Keratinocyte (primary cell): ENCODE results near the gene RAB4A. TPM values are rescaled to one million over a fixed set of nuclear protein-coding genes. Genes with fewer than 3 reads are reported as not detected.

Experiments
- DNase-seq: peaks from one replicate; pipeline ENCODE4 v3.0.0-alpha.2; 2011; ENCODE audit warnings: low read depth, missing footprints, low spot score
- FAIRE-seq: peaks from 2 replicates; lab custom pipeline; 2011; peaks lifted over from hg19 to GRCh38; lab: Jason Lieb, UNC
- H2AFZ ChIP-seq: 2 replicates; pipeline ENCODE4 v1.6.0; 2012; ENCODE audit warnings: low read length, control low read depth, inconsistent platforms; ENCODE audit not compliant: control insufficient read depth
- H3K27ac ChIP-seq: 2 replicates; pipeline ENCODE4 v1.5.1; 2011; ENCODE audit warnings: low read length; ENCODE audit not compliant: control insufficient read depth, insufficient read depth
- H3K27me3 ChIP-seq: 3 replicates; pipeline ENCODE4 v1.6.0; 2011; ENCODE audit warnings: low read length; ENCODE audit not compliant: control insufficient read depth, insufficient read depth; ENCODE audit errors: extremely low read depth
- H3K36me3 ChIP-seq, 2 experiments: 2 replicates in 1 of 2; 3 replicates in 1 of 2; pipeline ENCODE4 v1.5.1; 2011; ENCODE audit warnings: low read length in 2 of 2, mild to moderate bottlenecking in 1 of 2; ENCODE audit not compliant: control insufficient read depth in 2 of 2, insufficient read depth in 2 of 2; ENCODE audit errors: extremely low read depth in 1 of 2
- H3K4me1 ChIP-seq: 3 replicates; pipeline ENCODE4 v1.5.1; 2011; ENCODE audit warnings: low read length; ENCODE audit not compliant: control insufficient read depth, insufficient read depth; ENCODE audit errors: extremely low read depth
- H3K4me2 ChIP-seq: 3 replicates; pipeline ENCODE4 v1.6.0; 2011; ENCODE audit warnings: low read depth, low read length; ENCODE audit not compliant: control insufficient read depth, insufficient read depth; ENCODE audit errors: extremely low read depth
- H3K4me3 ChIP-seq, 3 experiments: fragments of 200-600 bp in 1 of 3; sonication (generic) in 1 of 3; 2 replicates in 2 of 3; 3 replicates in 1 of 3; pipeline ENCODE4 v1.5.1; 2011 to 2016; ENCODE audit warnings: low read length in 3 of 3, mild to moderate bottlenecking in 3 of 3, control low read depth in 2 of 3, inconsistent platforms in 1 of 3, low read depth in 1 of 3, mixed read lengths in 1 of 3, mixed run types in 1 of 3, moderate library complexity in 1 of 3; ENCODE audit not compliant: control insufficient read depth in 2 of 3, insufficient read depth in 2 of 3; ENCODE audit errors: extremely low read depth in 1 of 3
- H3K79me2 ChIP-seq: 2 replicates; pipeline ENCODE4 v1.6.0; 2012; ENCODE audit warnings: low read length; ENCODE audit not compliant: control insufficient read depth, insufficient read depth
- H3K9ac ChIP-seq: 3 replicates; pipeline ENCODE4 v1.6.0; 2011; ENCODE audit warnings: low read length; ENCODE audit not compliant: control insufficient read depth, insufficient read depth; ENCODE audit errors: extremely low read depth
- H3K9me1 ChIP-seq: 3 replicates; pipeline ENCODE4 v1.6.0; 2011; ENCODE audit warnings: low read length; ENCODE audit not compliant: control insufficient read depth, insufficient read depth; ENCODE audit errors: extremely low read depth
- H3K9me3 ChIP-seq: 2 replicates; pipeline ENCODE4 v1.5.1; 2012; ENCODE audit warnings: low read depth, low read length; ENCODE audit not compliant: control insufficient read depth
- H4K20me1 ChIP-seq: 3 replicates; pipeline ENCODE4 v1.6.0; 2011; ENCODE audit warnings: low read length; ENCODE audit not compliant: control insufficient read depth, insufficient read depth; ENCODE audit errors: extremely low read depth
- EZH2 ChIP-seq: IDR thresholded peaks from one replicate; pipeline ENCODE4 v1.6.1; 2012; ENCODE audit warnings: inconsistent platforms, mild to moderate bottlenecking, low read length, moderate library complexity
- dilution Hi-C: fragments of 300-500 bp; cut with MboI; formaldehyde crosslinking; loops from one replicate; pipeline ENCODE4 v1.7.0; 2020; ENCODE audit warnings: low sequenced_read_pairs; ENCODE audit not compliant: extremely low pct_ligation_motif_present
- polyA plus RNA-seq, 5 experiments: library from polyadenylated mRNA; depleted of rRNA in 3 of 5; stranded (reverse) in 3 of 5; stranded (forward) in 1 of 5; unstranded in 1 of 5; fragments of >200 nt; gene quantifications; 1 replicate in 1 of 5; 2 replicates in 3 of 5; 3 replicates in 1 of 5; pipeline versions ENCODE4 v1.2.1 to v1.2.3, GENCODE V29; 2011 to 2012; ENCODE audit warnings: missing spikeins in 2 of 5, low read depth in 1 of 5, low replicate concordance in 1 of 5
- TF ChIP-seq, protein P1 (sequence below), 3 experiments: IDR thresholded peaks in 1 of 3; conservative IDR thresholded peaks in 1 of 3; optimal IDR thresholded peaks in 1 of 3; 2 replicates in 2 of 3; 3 replicates in 1 of 3; pipeline versions ENCODE3 to v1.5.1; 2011; ENCODE audit warnings: low read length in 3 of 3, mild to moderate bottlenecking in 3 of 3, moderate library complexity in 2 of 3, control low read depth in 1 of 3, inconsistent platforms in 1 of 3; ENCODE audit not compliant: insufficient read depth in 2 of 3; ENCODE audit errors: extremely low read depth in 1 of 3

Gene RAB4A
- polyA plus RNA-seq, 1 donor (not counting 4 experiments of a cell fraction or from before 2014, with no cell fraction given), result 54.7 TPM

GRCh38 chr1:229309074-229309473 lies 38.2 kb downstream of the RAB4A start:
- Histone ChIP-seq H3K9me1 (peaks cover 2% of the 10 kb centered on the region), H3K9me3 (no peaks in the 10 kb centered on the region), H3K4me2 (no peak overlapping the region), H3K27ac (no peak overlapping the region), H3K79me2 (no peaks in the 10 kb centered on the region), H3K4me1 (no peaks in the 10 kb centered on the region), H3K36me3 (peaks cover 8 to 17% of the 10 kb centered on the region in 2 experiments), H3K27me3 (no peaks in the 10 kb centered on the region), H2AFZ (no peak overlapping the region), H3K4me3 (no peak overlapping the region), H4K20me1 (no peaks in the 10 kb centered on the region), H3K9ac (no peak overlapping the region)
- no peak for TF ChIP-seq EZH2
- TF ChIP-seq, protein P1, sequence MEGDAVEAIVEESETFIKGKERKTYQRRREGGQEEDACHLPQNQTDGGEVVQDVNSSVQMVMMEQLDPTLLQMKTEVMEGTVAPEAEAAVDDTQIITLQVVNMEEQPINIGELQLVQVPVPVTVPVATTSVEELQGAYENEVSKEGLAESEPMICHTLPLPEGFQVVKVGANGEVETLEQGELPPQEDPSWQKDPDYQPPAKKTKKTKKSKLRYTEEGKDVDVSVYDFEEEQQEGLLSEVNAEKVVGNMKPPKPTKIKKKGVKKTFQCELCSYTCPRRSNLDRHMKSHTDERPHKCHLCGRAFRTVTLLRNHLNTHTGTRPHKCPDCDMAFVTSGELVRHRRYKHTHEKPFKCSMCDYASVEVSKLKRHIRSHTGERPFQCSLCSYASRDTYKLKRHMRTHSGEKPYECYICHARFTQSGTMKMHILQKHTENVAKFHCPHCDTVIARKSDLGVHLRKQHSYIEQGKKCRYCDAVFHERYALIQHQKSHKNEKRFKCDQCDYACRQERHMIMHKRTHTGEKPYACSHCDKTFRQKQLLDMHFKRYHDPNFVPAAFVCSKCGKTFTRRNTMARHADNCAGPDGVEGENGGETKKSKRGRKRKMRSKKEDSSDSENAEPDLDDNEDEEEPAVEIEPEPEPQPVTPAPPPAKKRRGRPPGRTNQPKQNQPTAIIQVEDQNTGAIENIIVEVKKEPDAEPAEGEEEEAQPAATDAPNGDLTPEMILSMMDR (optimal IDR thresholded peaks at IDR 0.05 in 1 of 3, IDR thresholded peaks at IDR 0.05 in 1 of 3, conservative IDR thresholded peaks at IDR 0.05 in 1 of 3; ENCODE audit: extremely low read depth in 1 of 3, insufficient read depth in 2 of 3, low read length in 3 of 3), result no peak
- dilution Hi-C loops, result no loop called here
- FAIRE-seq (no peak), DNase-seq (no peak)

- Histone ChIP-seq H3K4me1 (no peaks in the 10 kb centered on the region), H3K79me2 (no peaks in the 10 kb centered on the region), H4K20me1 (no peaks in the 10 kb centered on the region), H2AFZ (no peak overlapping the region), H3K9me1 (peaks cover 2% of the 10 kb centered on the region), H3K9ac (no peak overlapping the region), H3K27ac (no peak overlapping the region), H3K4me2 (no peak overlapping the region), H3K36me3 (peaks cover 6 to 14% of the 10 kb centered on the region in 2 experiments), H3K9me3 (no peaks in the 10 kb centered on the region), H3K27me3 (no peaks in the 10 kb centered on the region), H3K4me3 (no peak overlapping the region)
- TF ChIP-seq EZH2, result no peak
- TF ChIP-seq, protein P1 (optimal IDR thresholded peaks at IDR 0.05 in 1 of 3, IDR thresholded peaks at IDR 0.05 in 1 of 3, conservative IDR thresholded peaks at IDR 0.05 in 1 of 3; ENCODE audit: extremely low read depth in 1 of 3, insufficient read depth in 2 of 3, low read length in 3 of 3), result no peak
- dilution Hi-C loops, result no loop called here
- DNase-seq (no peak), FAIRE-seq (no peak)
These were observed 38.8 kb downstream of the RAB4A start for GRCh38 chr1:229309684-229310083.
